HepG2 (cell line): Measurements from ENCODE around the gene FAF2.

Experiments used
- ELF1 ChIP-seq: sonication (generic); formaldehyde crosslinking; IDR thresholded peaks from 2 replicates; pipeline ENCODE4 v1.4.0; 2020; ENCODE audit warnings: missing genetic modification reagents
- FOXM1 ChIP-seq: sonication (generic); formaldehyde crosslinking; IDR thresholded peaks from 2 replicates; pipeline ENCODE4 v1.5.0; 2020; ENCODE audit warnings: missing genetic modification reagents
- HOXA3 ChIP-seq: sonication (generic); formaldehyde crosslinking; IDR thresholded peaks from 2 replicates; pipeline ENCODE4 v1.5.0; 2020; ENCODE audit warnings: missing genetic modification reagents
- MAZ ChIP-seq, 2 experiments: sonication (generic) in 1 of 2; formaldehyde crosslinking in 1 of 2; IDR thresholded peaks; 2 replicates each; pipeline versions ENCODE4 v1.5.0 to v1.6.1; 2012 to 2020; ENCODE audit warnings: low read depth in 2 of 2, mild to moderate bottlenecking in 2 of 2, borderline replicate concordance in 1 of 2, improper control_type of control experiment in 1 of 2, low read length in 1 of 2, missing genetic modification reagents in 1 of 2, moderate library complexity in 1 of 2
- ZNF326 ChIP-seq: sonication (generic); formaldehyde crosslinking; IDR thresholded peaks from 2 replicates; pipeline ENCODE4 v1.4.0; 2020; ENCODE audit warnings: missing genetic modification reagents, borderline replicate concordance
- ZNF674 ChIP-seq: sonication (generic); formaldehyde crosslinking; IDR thresholded peaks from 2 replicates; pipeline ENCODE4 v1.5.0; 2020; ENCODE audit warnings: low read depth, mild to moderate bottlenecking, missing genetic modification reagents
- TF ChIP-seq, protein P1 (sequence below): IDR thresholded peaks from 2 replicates; pipeline ENCODE4 v1.6.1; 2016
- TF ChIP-seq, protein P2 (sequence below): sonication (generic); formaldehyde crosslinking; IDR thresholded peaks from 2 replicates; pipeline ENCODE4 v1.5.0; 2020; ENCODE audit warnings: mild to moderate bottlenecking, missing genetic modification reagents, moderate library complexity
- TF ChIP-seq, protein P3 (sequence below): IDR thresholded peaks from 2 replicates; pipeline ENCODE4 v1.6.1; 2016; ENCODE audit warnings: missing compliant biosample characterization, missing genetic modification reagents, borderline replicate concordance

DNA sequence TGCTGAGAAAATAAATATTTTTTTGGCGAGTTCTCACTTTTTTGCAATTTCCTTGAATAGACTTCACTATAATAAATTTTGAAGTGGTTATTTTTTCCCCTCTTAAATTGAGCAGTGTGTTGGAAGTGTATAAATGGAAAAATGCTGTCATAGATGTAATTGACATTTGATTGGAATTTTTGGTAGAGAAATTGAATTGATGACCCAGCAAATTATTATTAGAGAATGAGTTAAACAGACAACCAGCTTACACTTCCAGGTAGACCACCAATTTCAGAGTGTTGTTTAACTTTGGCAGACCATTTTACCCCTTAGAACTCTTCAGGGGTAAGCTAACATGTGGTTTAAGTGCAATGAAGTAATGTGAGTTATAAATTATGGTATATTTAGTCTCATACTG is 1.9 kb downstream of the FAF2 start:
- TF ChIP-seq, protein P1, sequence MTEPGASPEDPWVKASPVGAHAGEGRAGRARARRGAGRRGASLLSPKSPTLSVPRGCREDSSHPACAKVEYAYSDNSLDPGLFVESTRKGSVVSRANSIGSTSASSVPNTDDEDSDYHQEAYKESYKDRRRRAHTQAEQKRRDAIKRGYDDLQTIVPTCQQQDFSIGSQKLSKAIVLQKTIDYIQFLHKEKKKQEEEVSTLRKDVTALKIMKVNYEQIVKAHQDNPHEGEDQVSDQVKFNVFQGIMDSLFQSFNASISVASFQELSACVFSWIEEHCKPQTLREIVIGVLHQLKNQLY (CRISPR knock-in tag): no peak
- TF ChIP-seq ELF1 (CRISPR knock-in tag) (no peak), ZNF326 (no peak), FOXM1 (CRISPR knock-in tag) (no peak), HOXA3 (CRISPR knock-in tag) (no peak), MAZ (IDR thresholded peaks at IDR 0.05; ENCODE audit: borderline replicate concordance, low read depth, low read length) (no peak), MAZ (CRISPR knock-in tag; IDR thresholded peaks at IDR 0.05; ENCODE audit: low read depth) (no peak), ZNF674 (CRISPR knock-in tag) (no peak)
- TF ChIP-seq, protein P2, sequence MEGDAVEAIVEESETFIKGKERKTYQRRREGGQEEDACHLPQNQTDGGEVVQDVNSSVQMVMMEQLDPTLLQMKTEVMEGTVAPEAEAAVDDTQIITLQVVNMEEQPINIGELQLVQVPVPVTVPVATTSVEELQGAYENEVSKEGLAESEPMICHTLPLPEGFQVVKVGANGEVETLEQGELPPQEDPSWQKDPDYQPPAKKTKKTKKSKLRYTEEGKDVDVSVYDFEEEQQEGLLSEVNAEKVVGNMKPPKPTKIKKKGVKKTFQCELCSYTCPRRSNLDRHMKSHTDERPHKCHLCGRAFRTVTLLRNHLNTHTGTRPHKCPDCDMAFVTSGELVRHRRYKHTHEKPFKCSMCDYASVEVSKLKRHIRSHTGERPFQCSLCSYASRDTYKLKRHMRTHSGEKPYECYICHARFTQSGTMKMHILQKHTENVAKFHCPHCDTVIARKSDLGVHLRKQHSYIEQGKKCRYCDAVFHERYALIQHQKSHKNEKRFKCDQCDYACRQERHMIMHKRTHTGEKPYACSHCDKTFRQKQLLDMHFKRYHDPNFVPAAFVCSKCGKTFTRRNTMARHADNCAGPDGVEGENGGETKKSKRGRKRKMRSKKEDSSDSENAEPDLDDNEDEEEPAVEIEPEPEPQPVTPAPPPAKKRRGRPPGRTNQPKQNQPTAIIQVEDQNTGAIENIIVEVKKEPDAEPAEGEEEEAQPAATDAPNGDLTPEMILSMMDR: no peak
- TF ChIP-seq, protein P3, sequence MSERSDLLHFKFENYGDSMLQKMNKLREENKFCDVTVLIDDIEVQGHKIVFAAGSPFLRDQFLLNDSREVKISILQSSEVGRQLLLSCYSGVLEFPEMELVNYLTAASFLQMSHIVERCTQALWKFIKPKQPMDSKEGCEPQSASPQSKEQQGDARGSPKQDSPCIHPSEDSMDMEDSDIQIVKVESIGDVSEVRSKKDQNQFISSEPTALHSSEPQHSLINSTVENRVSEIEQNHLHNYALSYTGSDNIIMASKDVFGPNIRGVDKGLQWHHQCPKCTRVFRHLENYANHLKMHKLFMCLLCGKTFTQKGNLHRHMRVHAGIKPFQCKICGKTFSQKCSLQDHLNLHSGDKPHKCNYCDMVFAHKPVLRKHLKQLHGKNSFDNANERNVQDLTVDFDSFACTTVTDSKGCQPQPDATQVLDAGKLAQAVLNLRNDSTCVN: no peak
